Glomerular visceral epithelial cell (primary cell): ENCODE results near the gene KYAT1.
A peak's percentile ranks its signal among the peaks of the same experiment; 100 is the strongest.
"Not testable (repeated sequence)": the region's sequence is repeated elsewhere in the genome, so short reads cannot be mapped to it uniquely, and the experiment has no call there.

Source experiments
- DNase-seq: peaks from one replicate; pipeline ENCODE4 v3.0.0-alpha.2; 2016; ENCODE audit errors: extremely low spot score

The KYAT1 gene

DNA sequence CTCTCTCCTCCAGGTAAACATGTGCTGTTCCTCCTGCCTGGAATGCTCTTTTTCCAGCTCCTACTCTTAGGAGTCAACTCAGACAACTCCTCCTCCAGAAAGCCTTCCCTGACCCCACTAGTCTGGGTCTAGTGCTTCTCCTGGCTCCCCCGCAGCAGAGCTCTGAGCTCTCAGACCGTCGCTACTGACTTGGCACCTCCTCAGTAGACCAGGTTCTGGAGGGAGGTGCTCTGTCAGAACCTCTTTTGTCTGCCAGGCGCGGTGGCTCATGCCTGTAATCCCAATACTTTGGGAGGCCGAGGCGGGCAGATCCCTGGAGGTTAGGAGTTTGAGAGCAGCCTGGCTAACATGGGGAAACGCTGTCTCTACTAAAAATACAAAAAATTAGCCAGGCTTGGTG is 3.6 kb upstream of the KYAT1 start:
- no peak for DNase-seq

DNA sequence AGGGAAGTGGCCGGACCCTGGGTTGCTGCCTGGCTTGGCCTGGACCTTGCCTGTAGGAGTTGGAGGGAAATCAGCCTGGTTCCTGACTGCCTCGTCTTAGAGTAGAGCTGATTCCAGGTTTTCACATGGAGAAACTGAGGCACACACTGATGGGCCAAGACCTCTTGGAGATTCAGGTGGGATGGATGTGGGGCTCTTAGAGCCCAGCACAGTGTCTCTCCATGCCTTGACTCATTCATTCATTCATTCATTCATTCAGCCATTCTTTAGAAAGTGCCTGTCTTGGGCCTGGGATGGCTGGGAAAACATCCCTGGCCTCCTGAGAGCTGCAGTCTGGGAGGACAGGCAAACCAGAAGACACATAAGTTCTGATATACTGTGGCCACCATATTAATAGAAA is 2.4 kb upstream of the KYAT1 start:
- no peak for DNase-seq

DNA sequence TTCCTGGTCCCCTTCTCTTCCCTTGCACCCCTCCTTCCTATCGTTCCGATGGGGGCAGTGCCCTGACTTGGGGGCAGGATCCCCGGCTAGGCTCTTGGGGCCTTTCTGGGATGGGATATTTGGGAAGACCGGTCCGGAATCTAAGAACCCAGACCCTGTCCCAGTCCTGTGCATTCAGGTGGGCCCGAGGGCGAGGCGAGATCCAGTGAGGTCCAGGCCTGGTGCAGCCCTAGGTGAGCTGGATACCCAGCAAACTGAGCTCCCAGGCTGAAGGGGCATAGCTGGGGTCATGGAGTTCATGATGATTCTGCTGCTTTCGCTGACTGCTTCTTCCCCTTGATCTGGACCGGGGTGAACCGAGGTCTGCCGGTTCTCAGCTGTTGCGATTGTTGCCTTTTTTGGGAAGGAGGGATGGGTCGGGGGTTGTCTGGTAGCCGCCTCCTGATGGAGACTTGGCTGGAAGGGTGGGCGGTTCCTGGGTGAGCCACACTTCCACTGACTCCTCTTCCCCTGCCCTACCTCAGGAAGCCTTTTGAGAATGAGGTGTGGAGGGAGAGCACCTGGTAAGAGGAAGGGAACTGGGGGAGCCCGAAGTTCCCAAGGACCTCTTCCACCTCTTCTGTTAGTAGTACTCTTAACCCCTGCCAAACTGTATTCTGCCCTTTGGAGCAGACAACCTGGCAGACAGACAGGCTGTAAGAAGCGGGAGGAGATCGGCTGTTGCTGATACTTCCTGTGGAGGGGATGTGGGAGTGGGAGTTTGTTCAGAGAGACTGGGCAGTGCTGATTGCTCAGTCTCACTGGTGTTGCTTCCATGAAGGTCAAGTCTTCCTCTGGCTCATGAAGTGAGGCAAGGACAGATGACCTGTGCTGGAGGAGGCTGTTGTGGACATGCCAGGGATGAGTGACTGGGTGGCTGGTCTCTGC is 1.2 kb upstream of the KYAT1 start:
- peak; percentile 28 for DNase-seq

DNA sequence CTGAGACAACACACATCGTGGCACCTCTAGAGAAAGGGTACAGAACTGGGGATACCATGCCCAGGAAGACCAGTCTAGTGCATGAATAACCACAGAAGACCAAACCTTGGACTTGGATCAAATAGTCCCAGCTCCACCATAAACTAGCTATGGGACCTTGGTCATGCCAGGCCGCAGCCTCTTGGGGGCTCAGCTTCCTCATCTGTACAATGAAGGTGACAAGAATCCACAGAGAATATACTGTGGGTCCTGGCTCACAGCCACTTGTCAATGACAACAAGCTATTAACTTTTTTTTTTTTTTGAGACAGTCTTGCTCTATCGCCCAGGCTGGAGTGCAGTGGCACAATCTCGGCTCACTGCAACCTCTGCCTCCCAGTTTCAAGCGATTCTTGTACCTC is 3.9 kb downstream of the KYAT1 start:
- no peak for DNase-seq

DNA sequence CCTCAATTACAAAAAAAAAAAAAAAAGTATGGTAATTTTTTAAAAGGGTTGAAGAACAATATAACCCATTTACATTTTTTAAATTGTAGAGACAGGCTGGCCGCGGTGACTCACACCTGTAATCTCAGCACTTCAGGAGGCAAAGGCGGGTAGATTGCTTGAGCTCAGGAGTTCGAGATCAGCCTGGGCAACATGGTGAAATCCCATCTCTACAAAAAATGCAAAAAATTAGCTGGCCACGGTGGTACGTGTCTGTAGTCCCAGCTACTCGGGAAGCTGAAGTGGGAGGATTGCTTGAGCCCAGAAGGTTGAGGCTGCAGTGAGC is 10.8 kb downstream of the KYAT1 start:
- not testable (repeated sequence) for DNase-seq

DNA sequence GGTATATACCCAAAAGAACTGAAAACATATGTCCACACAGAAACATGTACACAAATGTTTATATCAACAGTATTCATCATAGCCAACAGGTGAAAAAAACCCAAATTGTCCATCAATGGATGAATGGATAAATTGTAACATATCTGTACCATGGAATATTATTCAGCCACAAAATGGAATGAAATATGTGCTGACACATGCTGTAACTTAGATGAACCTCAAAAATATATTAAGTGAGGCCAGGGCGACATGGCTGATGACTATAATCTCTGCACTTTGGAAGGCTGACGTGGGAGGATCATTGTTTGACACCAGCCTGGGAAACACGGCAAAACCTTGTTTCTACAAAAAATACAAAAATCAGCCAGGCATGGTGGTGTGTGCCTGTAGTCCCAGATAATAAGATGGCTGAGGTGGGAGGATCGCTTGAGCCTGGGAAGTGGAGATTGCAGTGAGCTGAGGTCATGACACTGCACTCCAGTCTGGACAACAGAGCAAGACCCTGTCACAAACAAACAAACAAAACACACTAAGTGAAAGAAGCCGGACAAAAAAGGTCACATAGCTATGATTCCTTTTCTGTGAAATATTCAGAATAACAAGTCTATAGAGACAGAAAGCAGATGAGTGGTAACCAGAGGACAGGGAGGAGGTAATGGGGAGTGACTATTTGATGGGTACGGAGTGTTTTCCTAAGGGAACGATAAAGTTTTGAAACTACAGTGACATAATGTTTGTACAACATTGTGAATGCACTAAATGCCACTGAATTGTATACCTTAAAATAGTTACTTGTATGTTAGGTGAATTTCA is 11.4 kb downstream of the KYAT1 start:
- no peak for DNase-seq

DNA sequence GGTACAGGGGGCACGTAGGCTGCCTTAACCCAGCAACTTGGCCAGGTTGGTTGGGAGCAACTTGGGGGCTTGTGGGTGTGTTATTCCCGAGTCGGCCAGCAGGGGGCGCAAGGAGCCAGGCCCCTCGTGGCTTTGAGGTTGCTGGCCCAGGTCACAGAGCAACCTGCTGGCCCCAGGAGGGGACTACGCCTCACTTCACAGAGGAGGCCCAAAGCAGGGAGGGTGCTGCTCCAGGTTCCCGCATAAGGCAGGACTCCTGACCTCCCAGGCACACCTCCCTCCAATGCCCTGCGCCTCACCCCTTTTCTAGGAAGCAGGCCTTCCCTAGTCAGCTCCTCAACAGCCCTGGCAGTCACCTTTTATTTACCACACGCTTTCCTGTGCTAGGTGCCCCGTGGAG is 18.1 kb downstream of the KYAT1 start:
- DNase-seq, result peak; percentile 81

DNA sequence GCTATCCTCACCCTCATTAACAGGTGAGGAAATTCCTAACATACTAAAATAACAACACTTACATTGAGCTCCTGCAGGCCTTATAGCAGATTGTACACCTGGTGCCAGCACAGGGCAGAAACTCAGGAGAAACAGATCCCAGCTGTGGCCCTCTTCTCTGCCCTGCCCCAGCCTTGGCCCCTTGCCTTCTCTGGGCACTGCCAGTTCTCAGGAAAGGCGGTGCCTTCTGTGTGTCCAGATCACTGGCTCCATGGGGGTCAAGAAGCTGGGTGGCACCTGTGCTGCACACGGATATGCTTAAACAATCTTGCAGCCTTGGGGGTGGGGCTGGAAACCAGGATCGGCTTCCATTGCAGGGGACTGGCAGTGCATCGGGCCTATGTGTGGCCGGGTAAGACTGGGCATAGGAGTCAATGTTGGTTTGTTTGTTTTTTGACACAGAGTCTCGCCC is 19.3 kb downstream of the KYAT1 start:
- DNase-seq, result no peak

DNA sequence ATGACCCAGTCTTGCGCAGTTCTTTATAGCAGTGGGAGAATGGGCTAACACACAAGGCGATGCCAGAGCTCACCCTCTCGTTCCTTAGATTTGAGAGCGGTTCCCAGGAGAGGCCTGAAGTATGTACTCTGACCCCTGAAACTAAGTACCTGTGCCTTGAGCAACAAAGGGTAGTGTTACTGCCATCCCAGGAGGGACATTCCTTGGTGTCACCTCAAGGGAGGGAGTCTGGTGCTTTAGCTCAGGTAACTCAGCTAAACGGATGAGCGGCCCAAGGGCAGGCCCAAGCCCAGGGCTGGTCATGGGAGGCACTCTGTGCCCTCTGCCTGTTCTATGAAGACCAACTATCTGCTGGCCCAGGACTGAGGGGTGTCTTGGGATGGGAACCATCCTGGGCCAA is 20.2 kb downstream of the KYAT1 start:
- no peak for DNase-seq

DNA sequence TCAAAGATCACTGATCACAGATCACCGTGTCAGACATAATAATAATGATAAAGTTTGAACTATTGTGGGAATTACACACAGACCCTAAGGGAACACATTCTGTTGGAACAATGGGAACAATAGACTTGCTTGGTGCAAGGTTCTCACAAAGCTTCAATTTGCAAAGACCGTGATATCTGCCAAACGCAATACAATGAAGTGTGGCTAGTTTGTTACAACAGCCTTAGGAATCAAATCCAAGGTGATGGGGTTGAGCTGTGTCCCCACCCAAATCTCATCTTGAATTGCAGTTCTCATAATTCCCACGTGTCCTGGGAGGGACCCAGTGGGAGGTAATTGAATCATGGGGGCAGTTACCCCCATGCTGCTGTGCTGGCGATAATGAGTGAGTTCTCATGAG is 20.8 kb downstream of the KYAT1 start:
- DNase-seq, result no peak

DNA sequence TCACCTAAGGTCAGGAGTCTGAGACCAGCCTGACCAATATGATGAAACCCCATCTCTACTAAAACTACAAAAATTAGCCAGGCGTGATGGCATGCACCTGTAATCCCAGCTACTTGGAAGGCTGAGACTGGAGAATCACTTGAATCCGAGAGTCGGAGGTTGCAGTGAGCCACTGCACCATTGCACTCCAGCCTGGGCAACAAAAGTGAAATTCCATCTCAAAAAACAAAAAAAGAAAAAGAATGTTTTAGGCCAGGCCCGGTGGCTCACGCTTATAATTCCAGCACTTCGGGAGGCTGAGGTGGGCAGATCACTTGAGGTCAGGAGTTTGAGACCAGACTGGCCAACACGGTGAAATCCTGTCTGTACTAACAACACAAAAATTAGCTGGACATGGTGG is 23.3 kb downstream of the KYAT1 start:
- not testable (repeated sequence) for DNase-seq

DNA sequence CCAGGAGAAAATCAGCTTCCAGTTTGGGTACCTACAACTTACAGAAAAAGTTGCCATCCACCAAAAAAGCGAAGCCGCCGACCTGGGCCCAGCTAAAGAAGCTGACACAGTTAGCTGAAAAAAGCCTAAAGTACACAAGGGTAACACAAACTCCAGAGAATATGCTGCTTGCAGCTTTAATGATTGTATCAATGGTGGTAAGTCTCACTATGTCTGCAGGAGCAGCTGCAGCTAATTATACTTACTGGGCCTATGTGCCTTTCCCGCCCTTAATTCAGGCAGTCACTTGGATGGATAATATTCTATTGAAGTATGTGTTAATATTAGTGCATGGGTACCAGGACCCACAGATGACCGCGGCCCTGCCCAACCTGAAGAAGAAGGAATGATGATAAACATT is 27.3 kb downstream of the KYAT1 start:
- not testable (repeated sequence) for DNase-seq

DNA sequence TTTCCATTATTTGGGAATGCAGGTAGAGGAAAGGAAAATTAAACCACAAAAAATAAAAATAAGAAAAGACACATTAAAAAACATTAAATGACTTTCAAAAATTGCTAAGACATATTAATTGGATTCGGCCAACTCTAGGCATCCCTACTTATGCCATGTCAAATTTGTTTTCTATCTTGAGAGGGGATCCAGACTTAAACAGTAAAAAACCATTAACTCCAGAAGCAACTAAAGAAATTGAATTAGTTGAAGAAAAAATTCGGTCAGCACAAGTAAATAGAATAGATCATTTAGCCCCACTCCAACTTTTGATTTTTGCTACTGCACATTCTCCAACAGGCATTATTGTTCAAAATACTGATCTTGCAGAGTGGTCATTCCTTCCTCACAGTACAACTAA is 29.1 kb downstream of the KYAT1 start:
- DNase-seq, result not testable (repeated sequence)

DNA sequence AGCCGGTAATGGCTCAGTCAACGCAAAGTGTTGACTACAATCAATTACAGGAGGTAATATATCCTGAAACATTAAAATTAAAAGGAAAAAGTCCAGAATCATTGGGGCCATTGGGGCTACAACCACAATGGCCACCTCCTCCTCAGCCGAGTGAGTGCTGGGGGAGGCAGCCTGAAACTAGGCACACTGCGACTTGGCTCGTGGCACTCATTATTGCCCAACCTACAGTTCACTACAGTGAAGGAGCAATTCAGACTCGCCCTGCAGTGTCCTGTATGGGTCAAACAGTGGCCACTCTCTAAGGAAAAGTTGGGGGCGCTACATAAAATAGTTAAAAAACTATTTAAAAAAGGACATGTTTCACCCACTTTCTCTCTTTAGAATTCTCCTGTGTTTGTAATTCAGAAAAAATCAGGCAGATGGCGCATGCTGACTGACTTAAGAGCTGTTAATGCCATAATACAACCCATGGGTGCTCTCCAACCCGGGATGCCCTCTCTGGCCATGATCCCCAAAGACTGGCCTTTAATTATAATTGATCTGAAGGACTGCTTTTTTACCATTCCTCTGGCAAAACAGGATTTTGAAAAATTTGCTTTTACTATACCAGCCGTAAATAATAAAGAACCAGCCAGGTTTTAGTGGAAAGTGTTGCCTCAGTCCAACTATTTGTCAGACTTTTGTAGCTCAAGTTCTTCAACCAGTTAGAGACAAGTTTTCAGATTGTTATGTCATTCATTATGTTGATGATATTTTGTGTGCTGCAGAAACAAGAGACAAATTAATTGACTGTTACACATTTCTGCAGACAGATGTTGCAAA is 29.8 kb downstream of the KYAT1 start:
- DNase-seq, result peak; percentile 36

DNA sequence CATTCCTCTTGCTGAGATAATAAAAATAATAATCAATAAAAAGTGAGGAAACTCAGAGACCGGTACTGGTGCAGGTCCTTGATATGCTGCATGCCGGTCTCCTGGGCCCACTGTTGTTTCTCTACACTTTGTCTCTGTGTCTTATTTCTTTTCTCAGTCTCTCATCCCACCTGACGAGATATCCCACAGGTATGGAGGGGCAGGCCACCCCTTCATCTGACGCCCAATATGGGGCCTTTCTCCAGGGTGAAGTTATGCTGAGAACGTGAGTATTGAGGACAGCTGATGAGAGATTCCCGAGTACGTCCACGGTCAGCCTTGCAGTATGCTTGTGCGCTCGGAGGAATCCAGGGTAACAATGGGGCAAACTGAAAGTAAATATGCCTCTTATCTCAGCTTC is 30.7 kb downstream of the KYAT1 start:
- not testable (repeated sequence) for DNase-seq

DNA sequence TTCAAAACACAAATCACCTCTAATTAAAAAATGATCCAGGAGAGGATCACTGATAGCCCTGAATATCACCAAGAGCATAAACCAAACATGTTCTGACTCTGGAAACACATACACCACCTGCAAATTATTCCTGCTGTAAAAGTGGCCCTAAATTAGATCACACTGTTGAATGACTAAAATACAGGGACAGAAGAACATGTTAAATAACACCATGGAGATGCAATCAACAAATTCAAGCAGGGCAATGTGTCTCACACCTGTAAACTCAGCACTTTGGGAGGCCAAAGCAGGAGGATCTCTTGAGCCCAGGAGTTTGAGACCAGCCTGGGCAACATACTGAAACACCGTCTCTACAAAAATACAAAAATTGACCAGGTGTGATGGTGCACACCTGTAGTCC is 33.9 kb downstream of the KYAT1 start:
- no peak for DNase-seq

DNA sequence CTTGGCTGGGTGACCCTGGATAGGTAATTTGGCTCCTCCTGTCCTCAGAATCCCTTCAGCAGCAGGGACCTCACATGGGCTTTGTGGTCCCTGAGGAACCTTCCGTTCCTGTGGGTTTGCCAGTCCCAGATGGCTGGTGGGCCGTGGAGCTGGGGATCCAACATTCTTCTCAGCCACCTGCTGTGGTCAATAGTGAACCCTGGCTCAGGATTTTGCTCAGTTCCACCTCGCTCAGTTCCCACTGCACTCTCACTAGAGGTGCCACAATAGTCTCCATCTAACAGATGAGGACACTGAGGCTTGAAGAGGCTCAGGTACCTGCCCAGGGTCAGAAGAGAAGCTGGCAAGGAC is 35.1 kb downstream of the KYAT1 start:
- DNase-seq, result no peak

DNA sequence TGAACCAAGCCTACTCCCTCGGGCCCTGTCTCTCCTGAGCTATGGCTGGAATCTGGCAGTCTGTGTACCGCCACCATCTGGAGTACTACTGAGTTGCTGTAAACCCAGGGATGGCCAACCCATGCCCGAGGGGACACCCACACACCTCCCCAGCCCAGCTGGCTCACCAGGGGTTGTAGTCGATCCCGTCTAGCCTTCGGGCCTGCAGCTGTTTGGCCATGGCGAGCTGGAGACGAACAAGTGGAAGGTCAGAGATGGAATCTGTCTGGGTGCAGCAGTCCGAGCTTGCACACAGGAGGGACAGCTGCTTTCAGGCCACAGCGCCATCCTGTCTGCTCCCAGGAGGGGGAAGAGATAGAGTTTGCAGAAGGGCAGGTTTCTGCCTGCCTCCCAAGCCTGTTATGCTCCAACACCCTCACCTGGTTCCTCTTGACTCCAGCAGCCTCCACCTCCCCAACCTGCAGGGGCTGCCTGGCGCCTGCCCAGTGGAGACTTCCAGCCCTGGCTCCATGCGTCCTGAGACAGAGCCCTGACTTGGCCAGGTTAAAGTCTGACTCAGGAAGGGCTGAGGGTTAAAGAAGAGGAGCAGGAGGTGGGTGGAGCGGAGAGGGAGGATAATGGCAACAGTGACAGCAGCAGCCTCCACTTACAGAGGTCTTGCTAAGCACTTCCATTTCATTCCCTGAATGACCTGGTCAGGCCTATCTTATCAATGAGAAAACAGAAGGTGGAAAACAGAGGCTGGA is 36.4 kb downstream of the KYAT1 start:
- DNase-seq, result no peak

DNA sequence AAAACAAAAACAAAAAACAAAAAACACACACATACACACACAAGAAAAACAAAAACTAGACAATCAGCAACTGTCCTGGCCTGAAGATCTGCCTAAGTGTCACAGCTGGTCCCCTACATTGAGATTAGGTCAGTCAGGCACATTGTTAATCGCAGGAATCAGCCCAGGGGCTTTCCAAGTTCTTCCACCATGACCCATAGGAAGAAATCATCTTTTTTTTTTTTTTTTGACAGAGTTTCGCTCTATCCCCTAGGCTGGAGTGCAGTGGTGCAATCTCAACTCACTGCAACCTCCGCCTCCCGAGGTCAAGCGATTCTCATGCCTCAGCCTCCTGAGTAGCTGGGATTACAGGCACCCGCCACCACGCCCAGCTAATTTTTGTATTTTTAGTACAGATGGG is 38.6 kb downstream of the KYAT1 start:
- DNase-seq, result not testable (repeated sequence)

DNA sequence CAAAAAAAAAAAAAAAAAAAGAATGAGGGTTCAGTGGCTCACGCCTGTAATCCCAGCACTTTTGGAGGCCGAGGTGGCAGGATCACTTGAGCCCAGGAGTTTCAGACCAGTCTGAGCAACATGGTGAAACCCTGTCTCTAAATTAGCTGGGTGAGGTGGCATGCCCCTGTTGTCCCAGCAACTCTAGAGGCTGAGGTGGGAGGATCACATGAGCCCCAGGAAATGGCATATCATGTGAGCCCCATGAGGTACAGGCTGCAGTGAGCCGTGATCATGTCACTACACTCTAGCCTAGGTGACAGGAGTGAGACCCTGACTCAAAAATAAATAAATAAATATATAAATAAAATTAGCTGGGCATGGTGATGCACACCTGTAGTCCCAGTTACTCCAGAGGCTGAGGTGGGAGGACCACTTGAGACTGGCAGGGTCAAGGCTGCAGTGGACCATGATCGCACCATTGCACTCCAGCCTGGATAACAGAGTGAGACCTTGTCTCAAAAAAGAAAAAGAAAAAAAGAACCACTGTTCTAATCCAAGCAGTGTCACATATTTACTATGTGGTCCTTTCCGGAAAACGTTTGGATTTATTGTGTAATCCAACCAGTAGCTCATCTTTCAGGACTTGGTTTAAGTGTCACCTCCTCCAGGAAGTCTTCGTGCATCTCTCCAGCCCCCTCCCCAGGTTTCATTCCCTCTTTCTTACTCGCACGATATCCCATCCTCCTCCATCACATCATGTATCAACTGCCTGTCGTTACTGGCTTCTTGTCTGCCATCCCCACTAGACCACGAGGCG is 39.9 kb downstream of the KYAT1 start:
- no peak for DNase-seq

DNA sequence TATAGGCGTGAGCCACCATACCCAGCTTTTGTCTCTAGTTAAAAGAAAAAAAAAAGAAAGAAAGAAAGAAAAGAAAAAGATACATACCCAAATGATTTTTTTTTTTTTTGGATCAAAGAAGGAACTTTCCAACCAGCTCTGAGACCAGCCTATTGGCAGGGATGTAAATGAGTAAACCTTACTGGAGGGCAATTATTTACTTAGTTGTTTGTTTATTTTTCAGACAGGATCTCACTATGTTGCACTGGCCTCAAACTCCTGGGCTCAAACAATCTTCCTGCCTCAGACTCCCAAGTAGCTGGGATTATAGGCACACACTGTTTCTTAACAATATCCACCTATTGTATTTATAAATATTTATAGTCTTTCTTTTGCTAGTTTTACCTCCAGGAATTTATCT is 41.2 kb downstream of the KYAT1 start:
- no peak for DNase-seq
